Upper lobe of left lung (tissue), 4 donors: ENCODE measurements around the gene CERK.

Experiments used
- EP300 ChIP-seq, 4 donors: sonication (generic); formaldehyde crosslinking; IDR thresholded peaks; one replicate each; pipeline ENCODE4 v1.5.1; 2017; ENCODE audit warnings: antibody characterized with exemption in 4 of 4, control low read depth in 2 of 4
- POLR2A ChIP-seq, 4 donors: fragments of 450-650 bp; IDR thresholded peaks; one replicate each; pipeline ENCODE4 v1.5.1; 2016 to 2017; ENCODE audit warnings: antibody characterized with exemption in 4 of 4, mild to moderate bottlenecking in 2 of 4
- TF ChIP-seq, protein P1 (sequence below), 6 experiments: fragments of 450-650 bp in 4 of 6; fragments of 200-600 bp in 2 of 6; sonication (generic) in 2 of 6; IDR thresholded peaks; one replicate each; pipeline ENCODE4 v1.5.1; 2016 to 2019; ENCODE audit warnings: antibody characterized with exemption in 6 of 6

DNA sequence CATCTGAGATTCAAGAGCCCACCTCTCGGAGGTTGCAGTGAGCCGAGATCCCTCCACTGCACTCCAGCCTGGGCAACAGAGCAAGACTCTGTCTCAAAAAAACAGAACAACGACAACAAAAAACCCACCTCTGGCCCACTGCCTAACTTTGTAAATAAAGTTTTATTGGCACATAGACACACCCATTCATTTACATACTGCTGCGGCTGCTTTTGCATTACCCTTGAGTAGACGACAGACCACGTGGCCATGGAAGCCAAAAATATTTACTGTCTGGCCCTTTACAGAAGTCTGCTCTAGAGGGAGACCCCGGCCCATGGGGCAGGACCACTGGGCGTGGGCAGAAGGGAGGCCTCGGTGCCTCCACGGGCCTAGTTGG is 70.8 kb downstream of the CERK start:
- no peak for TF ChIP-seq POLR2A (IDR thresholded peaks at IDR 0.05)
- TF ChIP-seq, protein P1, sequence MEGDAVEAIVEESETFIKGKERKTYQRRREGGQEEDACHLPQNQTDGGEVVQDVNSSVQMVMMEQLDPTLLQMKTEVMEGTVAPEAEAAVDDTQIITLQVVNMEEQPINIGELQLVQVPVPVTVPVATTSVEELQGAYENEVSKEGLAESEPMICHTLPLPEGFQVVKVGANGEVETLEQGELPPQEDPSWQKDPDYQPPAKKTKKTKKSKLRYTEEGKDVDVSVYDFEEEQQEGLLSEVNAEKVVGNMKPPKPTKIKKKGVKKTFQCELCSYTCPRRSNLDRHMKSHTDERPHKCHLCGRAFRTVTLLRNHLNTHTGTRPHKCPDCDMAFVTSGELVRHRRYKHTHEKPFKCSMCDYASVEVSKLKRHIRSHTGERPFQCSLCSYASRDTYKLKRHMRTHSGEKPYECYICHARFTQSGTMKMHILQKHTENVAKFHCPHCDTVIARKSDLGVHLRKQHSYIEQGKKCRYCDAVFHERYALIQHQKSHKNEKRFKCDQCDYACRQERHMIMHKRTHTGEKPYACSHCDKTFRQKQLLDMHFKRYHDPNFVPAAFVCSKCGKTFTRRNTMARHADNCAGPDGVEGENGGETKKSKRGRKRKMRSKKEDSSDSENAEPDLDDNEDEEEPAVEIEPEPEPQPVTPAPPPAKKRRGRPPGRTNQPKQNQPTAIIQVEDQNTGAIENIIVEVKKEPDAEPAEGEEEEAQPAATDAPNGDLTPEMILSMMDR (IDR thresholded peaks at IDR 0.05): no peak
- no peak for TF ChIP-seq EP300 (IDR thresholded peaks at IDR 0.05)
